ENCODE measurements around the gene JMJD1C. TPM values are rescaled to one million over a fixed set of nuclear protein-coding genes. Genes with fewer than 3 reads are reported as not detected.
"Not testable (repeated sequence)": the region's sequence is repeated elsewhere in the genome, so short reads cannot be mapped to it uniquely, and the experiment has no call there.

JMJD1C gene
- total RNA-seq, 1 donor from 2014 or later = 72.9 TPM

- Mint-ChIP-seq H3K27ac (ENCODE audit: unreplicated experiment) (no peak overlapping the region), H3K27me3 (ENCODE audit: low read depth) (no peaks in the 10 kb centered on the region), H3K4me3 (ENCODE audit: unreplicated experiment) (no peak overlapping the region), H3K9me3 (ENCODE audit: low read depth) (no peaks in the 10 kb centered on the region), H3K36me3 (ENCODE audit: low read depth) (peaks cover 18% of the 10 kb centered on the region), H3K4me1 (ENCODE audit: low read depth) (peaks cover 18% of the 10 kb centered on the region)
- no peak for DNase-seq (ENCODE audit: low spot score)
- TF ChIP-seq, protein P1, sequence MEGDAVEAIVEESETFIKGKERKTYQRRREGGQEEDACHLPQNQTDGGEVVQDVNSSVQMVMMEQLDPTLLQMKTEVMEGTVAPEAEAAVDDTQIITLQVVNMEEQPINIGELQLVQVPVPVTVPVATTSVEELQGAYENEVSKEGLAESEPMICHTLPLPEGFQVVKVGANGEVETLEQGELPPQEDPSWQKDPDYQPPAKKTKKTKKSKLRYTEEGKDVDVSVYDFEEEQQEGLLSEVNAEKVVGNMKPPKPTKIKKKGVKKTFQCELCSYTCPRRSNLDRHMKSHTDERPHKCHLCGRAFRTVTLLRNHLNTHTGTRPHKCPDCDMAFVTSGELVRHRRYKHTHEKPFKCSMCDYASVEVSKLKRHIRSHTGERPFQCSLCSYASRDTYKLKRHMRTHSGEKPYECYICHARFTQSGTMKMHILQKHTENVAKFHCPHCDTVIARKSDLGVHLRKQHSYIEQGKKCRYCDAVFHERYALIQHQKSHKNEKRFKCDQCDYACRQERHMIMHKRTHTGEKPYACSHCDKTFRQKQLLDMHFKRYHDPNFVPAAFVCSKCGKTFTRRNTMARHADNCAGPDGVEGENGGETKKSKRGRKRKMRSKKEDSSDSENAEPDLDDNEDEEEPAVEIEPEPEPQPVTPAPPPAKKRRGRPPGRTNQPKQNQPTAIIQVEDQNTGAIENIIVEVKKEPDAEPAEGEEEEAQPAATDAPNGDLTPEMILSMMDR (IDR thresholded peaks at IDR 0.05) = no peak
These were observed 309.5 kb downstream of the JMJD1C start for GRCh38 chr10:63156236-63156635.

DNA sequence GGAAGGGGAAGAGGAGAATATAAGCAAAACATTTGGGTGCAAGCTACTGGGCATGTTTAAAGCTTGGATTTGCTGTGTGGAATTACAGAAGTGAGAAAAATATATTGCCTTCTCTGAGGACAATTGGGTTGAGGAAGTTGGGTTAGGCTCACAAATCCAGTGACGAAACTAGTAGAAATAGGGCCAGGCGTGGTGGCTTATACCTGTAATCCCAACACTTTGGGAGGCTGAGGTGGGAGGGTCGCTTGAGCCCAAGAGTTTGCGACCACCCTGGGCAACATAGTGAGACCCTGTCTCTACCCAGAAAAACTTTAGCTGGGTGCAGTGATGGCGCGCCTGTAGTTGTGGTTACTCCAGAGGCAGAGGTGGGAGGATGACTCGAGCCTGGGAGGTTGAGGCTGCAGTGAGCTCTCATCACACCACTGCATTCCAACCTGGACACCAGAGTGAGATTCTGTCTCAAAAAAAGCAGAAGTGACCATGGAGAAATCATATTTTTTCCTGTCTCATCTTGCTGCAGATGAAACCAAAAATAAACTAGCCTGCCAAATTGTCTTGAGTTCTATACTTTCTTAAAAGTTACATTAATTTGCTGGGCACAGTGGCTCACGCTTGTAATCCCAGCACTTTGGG lies 310.3 kb downstream of the JMJD1C start:
- Mint-ChIP-seq H3K4me1 (ENCODE audit: low read depth) (peaks cover 18% of the 10 kb centered on the region), H3K27ac (ENCODE audit: unreplicated experiment) (peak overlapping the region; percentile 38), H3K9me3 (ENCODE audit: low read depth) (no peaks in the 10 kb centered on the region), H3K4me3 (ENCODE audit: unreplicated experiment) (no peak overlapping the region), H3K27me3 (ENCODE audit: low read depth) (no peaks in the 10 kb centered on the region), H3K36me3 (ENCODE audit: low read depth) (peaks cover 18% of the 10 kb centered on the region)
- TF ChIP-seq, protein P1 (IDR thresholded peaks at IDR 0.05) = no peak
- DNase-seq (ENCODE audit: low spot score) = no peak

DNA sequence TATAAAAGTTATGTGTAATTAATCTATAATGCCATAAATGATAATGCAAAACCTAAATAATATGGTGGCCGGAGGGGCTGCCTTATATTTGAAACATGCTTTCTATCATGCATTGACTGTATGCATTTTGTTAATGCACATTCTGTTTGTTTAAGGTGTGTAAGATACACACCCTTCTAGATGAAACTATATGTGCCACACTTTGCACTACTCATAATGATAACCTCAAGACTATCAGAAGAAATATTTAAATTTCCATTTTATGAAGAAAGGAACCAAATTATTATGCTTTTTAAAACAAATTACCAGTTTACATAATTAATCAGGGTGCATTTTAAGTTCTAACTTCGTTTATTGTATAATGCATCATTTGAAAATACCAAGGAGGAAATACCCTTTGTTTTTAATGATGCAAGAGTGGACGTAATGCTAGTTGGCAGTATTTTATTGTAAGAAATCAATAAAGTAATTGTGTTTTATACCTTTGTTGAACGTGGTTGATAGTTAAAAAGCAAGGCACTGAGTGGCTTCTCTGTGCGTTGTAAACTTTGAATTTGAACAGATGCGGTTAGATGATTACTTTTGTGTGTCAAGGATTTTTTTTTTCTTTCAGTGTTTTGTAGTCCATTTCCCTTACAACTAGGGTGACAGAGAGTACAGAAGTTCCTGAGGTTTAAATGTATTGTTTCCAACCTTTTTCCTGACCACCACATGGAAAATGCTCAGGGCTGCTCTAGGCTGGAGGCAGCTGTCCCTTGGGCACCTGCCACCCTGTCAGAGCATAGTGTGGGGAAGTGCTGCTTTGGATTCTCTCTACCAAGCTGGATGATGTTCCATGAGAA lies 311.0 kb downstream of the JMJD1C start:
- Mint-ChIP-seq H3K27ac (ENCODE audit: unreplicated experiment) (no peak overlapping the region), H3K9me3 (ENCODE audit: low read depth) (no peaks in the 10 kb centered on the region), H3K4me1 (ENCODE audit: low read depth) (peaks cover 18% of the 10 kb centered on the region), H3K4me3 (ENCODE audit: unreplicated experiment) (no peak overlapping the region), H3K27me3 (ENCODE audit: low read depth) (no peaks in the 10 kb centered on the region), H3K36me3 (ENCODE audit: low read depth) (peaks cover 18% of the 10 kb centered on the region)
- DNase-seq (ENCODE audit: low spot score) = no peak
- TF ChIP-seq, protein P1 (IDR thresholded peaks at IDR 0.05) = no peak

- not testable (repeated sequence) for H3K27ac Mint-ChIP-seq (ENCODE audit: unreplicated experiment); H3K27me3 Mint-ChIP-seq (ENCODE audit: low read depth); H3K4me3 Mint-ChIP-seq (ENCODE audit: unreplicated experiment); H3K9me3 Mint-ChIP-seq (ENCODE audit: low read depth); DNase-seq (ENCODE audit: low spot score)
- Mint-ChIP-seq H3K36me3 (ENCODE audit: low read depth) (peaks cover 20% of the 10 kb centered on the region), H3K4me1 (ENCODE audit: low read depth) (peaks cover 21% of the 10 kb centered on the region)
These were observed 311.8 kb downstream of the JMJD1C start for GRCh38 chr10:63153868-63154545.

GRCh38 chr10:63150745-63151144 lies 315.0 kb downstream of the JMJD1C start:
- Mint-ChIP-seq H3K4me3 (ENCODE audit: unreplicated experiment) (no peak overlapping the region), H3K27me3 (ENCODE audit: low read depth) (no peaks in the 10 kb centered on the region), H3K4me1 (ENCODE audit: low read depth) (peaks cover 17% of the 10 kb centered on the region), H3K9me3 (ENCODE audit: low read depth) (no peaks in the 10 kb centered on the region), H3K27ac (ENCODE audit: unreplicated experiment) (no peak overlapping the region), H3K36me3 (ENCODE audit: low read depth) (peaks cover 20% of the 10 kb centered on the region)
- TF ChIP-seq, protein P1 (IDR thresholded peaks at IDR 0.05) = no peak
- DNase-seq (ENCODE audit: low spot score) = no peak

Data from chondrocyte (in vitro differentiated cells).